SK-N-SH (cell line): ENCODE measurements around the gene PDE4B. TPM values are rescaled to one million over a fixed set of nuclear protein-coding genes. Genes with fewer than 3 reads are reported as not detected.

Experiments used
- CTCF ChIA-PET: fragments of 300-600, 350-600 bp; formaldehyde crosslinking; extraction: SDS; loops from one replicate; lab custom pipeline; 2021; lab: Yijun Ruan, JAX
- POLR2A ChIA-PET: fragments of 350-600 bp; sonication (Branson Sonifier 250); formaldehyde crosslinking; extraction: SDS; loops from one replicate; lab custom pipeline; 2020; ENCODE audit warnings: antibody characterized with exemption, inconsistent platforms; lab: Yijun Ruan, JAX
- DNase-seq: peaks from one replicate; pipeline ENCODE4 v3.0.0; 2012
- H2AFZ ChIP-seq: fragments of 200-600 bp; sonication (generic); 2 replicates; pipeline ENCODE4 v1.8.1; 2016; ENCODE audit warnings: antibody characterized with exemption, mild to moderate bottlenecking, low read depth
- H3F3A ChIP-seq: fragments of 200-600 bp; sonication (generic); replicated peaks from 2 replicates; pipeline ENCODE3; 2016; ENCODE audit warnings: antibody characterized with exemption, mild to moderate bottlenecking; ENCODE audit not compliant: insufficient read depth
- H3K27ac ChIP-seq, 2 experiments: fragments of 200-500 bp in 1 of 2; fragments of 200-600 bp in 1 of 2; sonication (Bioruptor generic) in 1 of 2; sonication (generic), shearing (Covaris generic) in 1 of 2; 2 replicates each; pipeline versions ENCODE4 v1.5.1 to v1.6.1; 2014 to 2016; ENCODE audit warnings: low read depth in 2 of 2, inconsistent platforms in 1 of 2, low read length in 1 of 2, mild to moderate bottlenecking in 1 of 2, mixed read lengths in 1 of 2
- H3K27me3 ChIP-seq: fragments of 200-600 bp; sonication (generic), shearing (Covaris generic); 2 replicates; pipeline ENCODE4 v1.6.1; 2016; ENCODE audit warnings: mixed run types; ENCODE audit not compliant: insufficient read depth
- H3K36me3 ChIP-seq, 2 experiments: fragments of 200-500 bp in 1 of 2; fragments of 200-600 bp in 1 of 2; sonication (Bioruptor generic) in 1 of 2; sonication (generic) in 1 of 2; replicated peaks in 1 of 2; 2 replicates each; pipeline versions ENCODE3 to v1.5.1; 2014 to 2016; ENCODE audit warnings: low read length in 1 of 2, mild to moderate bottlenecking in 1 of 2; ENCODE audit not compliant: insufficient read depth in 2 of 2, control insufficient read depth in 1 of 2
- H3K4me1 ChIP-seq, 2 experiments: fragments of 200-500 bp in 1 of 2; fragments of 200-600 bp in 1 of 2; sonication (Bioruptor generic) in 1 of 2; sonication (generic), shearing (Covaris generic) in 1 of 2; 2 replicates each; pipeline versions ENCODE4 v1.5.1 to v1.6.1; 2014 to 2016; ENCODE audit warnings: low read depth in 1 of 2, low read length in 1 of 2, mixed run types in 1 of 2; ENCODE audit not compliant: insufficient read depth in 2 of 2, control insufficient read depth in 1 of 2
- H3K4me2 ChIP-seq: fragments of 200-600 bp; sonication (generic), shearing (Covaris generic); 2 replicates; pipeline ENCODE4 v1.6.1; 2017; ENCODE audit warnings: mixed run types
- H3K4me3 ChIP-seq, 2 experiments: fragments of 200-500 bp in 1 of 2; fragments of 200-600 bp in 1 of 2; sonication (Bioruptor generic) in 1 of 2; sonication (generic), shearing (Covaris generic) in 1 of 2; 2 replicates each; pipeline versions ENCODE4 v1.5.1 to v1.8.1; 2014 to 2016; ENCODE audit warnings: low read depth in 2 of 2, inconsistent platforms in 1 of 2, low read length in 1 of 2, mild to moderate bottlenecking in 1 of 2, mixed read lengths in 1 of 2, moderate library complexity in 1 of 2
- H3K79me2 ChIP-seq: fragments of 200-600 bp; sonication (generic); 2 replicates; pipeline ENCODE4 v1.8.1; 2017; ENCODE audit warnings: mild to moderate bottlenecking; ENCODE audit not compliant: insufficient read depth
- H3K9ac ChIP-seq: fragments of 200-600 bp; sonication (generic); 2 replicates; pipeline ENCODE4 v1.6.1; 2017; ENCODE audit warnings: mixed run types
- H3K9me2 ChIP-seq: fragments of 200-600 bp; sonication (generic); 2 replicates; pipeline ENCODE4 v1.6.1; 2017; ENCODE audit warnings: mixed run types
- H3K9me3 ChIP-seq: fragments of 200-600 bp; sonication (generic); 2 replicates; pipeline ENCODE4 v1.6.1; 2017; ENCODE audit warnings: mixed run types, mild to moderate bottlenecking, moderate library complexity
- H4K20me1 ChIP-seq: fragments of 200-600 bp; sonication (generic); 2 replicates; pipeline ENCODE4 v1.6.1; 2017; ENCODE audit warnings: mild to moderate bottlenecking, mixed run types; ENCODE audit not compliant: insufficient read depth
- CHD2 ChIP-seq: fragments of 150-350 bp; IDR thresholded peaks from 2 replicates; pipeline ENCODE4 v1.6.1; 2018; ENCODE audit warnings: low read length; ENCODE audit not compliant: partially characterized antibody
- ELF1 ChIP-seq: IDR thresholded peaks from 2 replicates; pipeline ENCODE4 v1.4.0; 2012
- EP300 ChIP-seq, 2 experiments: IDR thresholded peaks; 2 replicates each; pipeline versions ENCODE4 v1.4.0 to v1.6.1; 2012; ENCODE audit warnings: borderline replicate concordance in 1 of 2, low read depth in 1 of 2, low read length in 1 of 2
- EZH2phosphoT487 ChIP-seq: fragments of 200-600 bp; sonication (generic); IDR thresholded peaks from 2 replicates; pipeline ENCODE4 v1.6.1; 2017; ENCODE audit warnings: low read depth, mixed run types, mild to moderate bottlenecking, antibody characterized with exemption, moderate library complexity, borderline replicate concordance
- FOXJ3 ChIP-seq: sonication (generic); formaldehyde crosslinking; IDR thresholded peaks from 2 replicates; pipeline ENCODE4 v1.5.1; 2020; ENCODE audit warnings: mild to moderate bottlenecking, missing genetic modification reagents
- FOXM1 ChIP-seq: IDR thresholded peaks from 2 replicates; pipeline ENCODE4 v1.4.0; 2012; ENCODE audit warnings: low read depth, mild to moderate bottlenecking
- JUND ChIP-seq: IDR thresholded peaks from 2 replicates; pipeline ENCODE4 v1.4.0; 2012
- MEF2A ChIP-seq: IDR thresholded peaks from 2 replicates; pipeline ENCODE4 v1.4.0; 2012; ENCODE audit warnings: low read depth, borderline replicate concordance
- NFIC ChIP-seq: IDR thresholded peaks from 2 replicates; pipeline ENCODE4 v1.4.0; 2012; ENCODE audit warnings: borderline replicate concordance
- PBX3 ChIP-seq: IDR thresholded peaks from 2 replicates; pipeline ENCODE4; 2012
- RAD21 ChIP-seq: IDR thresholded peaks from 2 replicates; pipeline ENCODE4 v1.6.1; 2012; ENCODE audit warnings: mild to moderate bottlenecking, low read length
- RXRA ChIP-seq: IDR thresholded peaks from 2 replicates; pipeline ENCODE4 v1.4.0; 2012; ENCODE audit warnings: low read depth, mild to moderate bottlenecking, borderline replicate concordance
- TCF12 ChIP-seq: IDR thresholded peaks from 2 replicates; pipeline ENCODE4 v1.4.0; 2012
- USF2 ChIP-seq: fragments of 150-350 bp; IDR thresholded peaks from 2 replicates; pipeline ENCODE4 v1.6.1; 2017; ENCODE audit warnings: antibody characterized with exemption, low read length, low read depth, borderline replicate concordance
- YY1 ChIP-seq: IDR thresholded peaks from 2 replicates; pipeline ENCODE4 v1.4.0; 2012; ENCODE audit warnings: low read depth, mild to moderate bottlenecking
- WGBS: methylation state at CpG from one replicate; pipeline ENCODE4 v1.1.6; 2017; ENCODE audit warnings: low lambda C conversion rate; 5-methylcytosine and 5-hydroxymethylcytosine counted together
- polyA plus RNA-seq, 3 experiments: library from polyadenylated mRNA; depleted of rRNA; stranded (reverse); fragments of >200 nt; gene quantifications; 2 replicates each; pipeline ENCODE4 v1.2.3, GENCODE V29; 2012
- TF ChIP-seq, protein P1 (sequence below): IDR thresholded peaks from 2 replicates; pipeline ENCODE4 v1.4.0; 2012; ENCODE audit warnings: low read depth
- TF ChIP-seq, protein P2 (sequence below): IDR thresholded peaks from 2 replicates; pipeline ENCODE4 v1.4.0; 2012; ENCODE audit warnings: low read depth, borderline replicate concordance

Gene PDE4B
- polyA plus RNA-seq, 1 of the 3 experiments (the other 2 are of a cell fraction) = 1.9 TPM

GRCh38 chr1:65975708-65976107 is 183.0 kb downstream of the PDE4B start:
- ChIA-PET CTCF (interaction anchor here (1.4 kb wide), 1 partner anchor 267 kb away, joined by 4 read pairs; no protein-coding TSS in a partner anchor), POLR2A (no interaction called here)
- no peaks in the 10 kb centered on the region for H3K79me2 ChIP-seq
- no peaks in the 10 kb centered on the region for H3F3A ChIP-seq
- H3K36me3 ChIP-seq = peaks cover 0 to 2% of the 10 kb centered on the region in 2 experiments
- H3K4me1 ChIP-seq = peaks cover 0 to 1% of the 10 kb centered on the region in 2 experiments; a peak in 1 of 4 replicates
- H3K27me3 ChIP-seq = no peaks in the 10 kb centered on the region
- WGBS = no CpG with 5 or more reads among the region's 1 CpG
- H3K4me2 ChIP-seq = no peak overlapping the region
- no peak for TF ChIP-seq EZH2phosphoT487
- TF ChIP-seq FOXJ3 (CRISPR knock-in tag) = no peak
- TF ChIP-seq JUND = no peak
- TF ChIP-seq TCF12 = no peak
- no peak for TF ChIP-seq YY1
- no peak for TF ChIP-seq MEF2A
- TF ChIP-seq PBX3 = no peak
- no peak for TF ChIP-seq NFIC
- H2AFZ ChIP-seq = no peak overlapping the region
- H3K9me3 ChIP-seq = no peaks in the 10 kb centered on the region
- DNase-seq = no peak
- H3K27ac ChIP-seq = no peak overlapping the region
- no peaks in the 10 kb centered on the region for H4K20me1 ChIP-seq
- no peak overlapping the region for H3K4me3 ChIP-seq
- no peaks in the 10 kb centered on the region for H3K9me2 ChIP-seq
- no peak overlapping the region for H3K9ac ChIP-seq

- Histone ChIP-seq H3K9ac (no peak overlapping the region), H3K4me1 (no peaks in the 10 kb centered on the region), H3K79me2 (no peaks in the 10 kb centered on the region), H3K4me2 (no peak overlapping the region), H2AFZ (no peak overlapping the region), H4K20me1 (no peaks in the 10 kb centered on the region), H3K9me3 (no peaks in the 10 kb centered on the region), H3K36me3 (peaks cover 0 to 2% of the 10 kb centered on the region in 2 experiments), H3K27me3 (no peaks in the 10 kb centered on the region), H3F3A (no peaks in the 10 kb centered on the region), H3K4me3 (no peak overlapping the region), H3K27ac (no peak overlapping the region), H3K9me2 (no peaks in the 10 kb centered on the region)
- CTCF ChIA-PET = interaction anchor here (0.7 to 1.9 kb wide), 8 partner anchors 8 to 685 kb away, joined by 3 to 7 read pairs (median 3); no protein-coding TSS in a partner anchor
- no peak for DNase-seq
- TF ChIP-seq, protein P1, sequence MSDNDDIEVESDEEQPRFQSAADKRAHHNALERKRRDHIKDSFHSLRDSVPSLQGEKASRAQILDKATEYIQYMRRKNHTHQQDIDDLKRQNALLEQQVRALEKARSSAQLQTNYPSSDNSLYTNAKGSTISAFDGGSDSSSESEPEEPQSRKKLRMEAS = no peak
- TF ChIP-seq EZH2phosphoT487 = no peak
- TF ChIP-seq, protein P2, sequence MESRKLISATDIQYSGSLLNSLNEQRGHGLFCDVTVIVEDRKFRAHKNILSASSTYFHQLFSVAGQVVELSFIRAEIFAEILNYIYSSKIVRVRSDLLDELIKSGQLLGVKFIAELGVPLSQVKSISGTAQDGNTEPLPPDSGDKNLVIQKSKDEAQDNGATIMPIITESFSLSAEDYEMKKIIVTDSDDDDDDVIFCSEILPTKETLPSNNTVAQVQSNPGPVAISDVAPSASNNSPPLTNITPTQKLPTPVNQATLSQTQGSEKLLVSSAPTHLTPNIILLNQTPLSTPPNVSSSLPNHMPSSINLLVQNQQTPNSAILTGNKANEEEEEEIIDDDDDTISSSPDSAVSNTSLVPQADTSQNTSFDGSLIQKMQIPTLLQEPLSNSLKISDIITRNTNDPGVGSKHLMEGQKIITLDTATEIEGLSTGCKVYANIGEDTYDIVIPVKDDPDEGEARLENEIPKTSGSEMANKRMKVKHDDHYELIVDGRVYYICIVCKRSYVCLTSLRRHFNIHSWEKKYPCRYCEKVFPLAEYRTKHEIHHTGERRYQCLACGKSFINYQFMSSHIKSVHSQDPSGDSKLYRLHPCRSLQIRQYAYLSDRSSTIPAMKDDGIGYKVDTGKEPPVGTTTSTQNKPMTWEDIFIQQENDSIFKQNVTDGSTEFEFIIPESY = no peak
- no peak for TF ChIP-seq ELF1
- TF ChIP-seq RXRA = no peak
- TF ChIP-seq JUND = no peak
- TF ChIP-seq EP300 (IDR thresholded peaks at IDR 0.05; ENCODE audit: borderline replicate concordance in 1 of 2, low read depth in 1 of 2, low read length in 1 of 2) = no peak
- TF ChIP-seq FOXM1 = no peak
- TF ChIP-seq RAD21 = no peak
- no peak for TF ChIP-seq USF2
- no peak for TF ChIP-seq YY1
- no peak for TF ChIP-seq CHD2
- 80% methylated on average over 7 of the region's 7 CpGs for WGBS
- POLR2A ChIA-PET = no interaction called here
Measured at GRCh38 chr1:65979136-65980044, 186.7 kb downstream of the PDE4B start.
